DOHH2 (cell line): ENCODE measurements around the gene CFAP69.
"Not testable (repeated sequence)": the region's sequence is repeated elsewhere in the genome, so short reads cannot be mapped to it uniquely, and the experiment has no call there.

ENCODE experiments used
- EZH2phosphoT487 ChIP-seq: fragments of 200-600 bp; sonication (generic); IDR thresholded peaks from 2 replicates; pipeline ENCODE4 v1.6.1; 2017; ENCODE audit warnings: borderline replicate concordance, mild to moderate bottlenecking, antibody characterized with exemption, low read length, moderate library complexity, mixed read lengths
- TF ChIP-seq, protein P1 (sequence below): fragments of 200-600 bp; sonication (generic); IDR thresholded peaks from one replicate; pipeline ENCODE4 v1.5.1; 2014; ENCODE audit warnings: antibody characterized with exemption, mild to moderate bottlenecking, low read depth, low read length; ENCODE audit not compliant: poor library complexity, severe bottlenecking

DNA sequence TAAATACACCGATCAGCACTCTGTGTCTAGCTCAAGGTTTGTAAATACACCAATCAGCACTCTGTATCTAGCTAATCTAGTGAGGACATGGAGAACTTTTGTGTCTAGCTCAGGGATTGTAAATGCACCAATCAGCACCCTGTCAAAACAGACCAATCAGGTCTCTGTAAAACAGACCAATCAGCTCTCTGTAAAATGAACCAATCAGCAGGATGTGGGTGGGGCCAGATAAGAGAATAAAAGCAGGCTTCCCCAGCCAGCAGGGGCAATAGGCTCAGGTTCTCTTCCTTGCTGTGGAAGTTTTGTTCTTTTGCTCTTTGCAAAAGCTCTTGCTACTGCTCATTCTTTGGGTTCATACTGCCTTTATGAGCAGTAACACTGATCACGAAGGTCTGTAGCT lies 90.0 kb downstream of the CFAP69 start:
- TF ChIP-seq, protein P1, sequence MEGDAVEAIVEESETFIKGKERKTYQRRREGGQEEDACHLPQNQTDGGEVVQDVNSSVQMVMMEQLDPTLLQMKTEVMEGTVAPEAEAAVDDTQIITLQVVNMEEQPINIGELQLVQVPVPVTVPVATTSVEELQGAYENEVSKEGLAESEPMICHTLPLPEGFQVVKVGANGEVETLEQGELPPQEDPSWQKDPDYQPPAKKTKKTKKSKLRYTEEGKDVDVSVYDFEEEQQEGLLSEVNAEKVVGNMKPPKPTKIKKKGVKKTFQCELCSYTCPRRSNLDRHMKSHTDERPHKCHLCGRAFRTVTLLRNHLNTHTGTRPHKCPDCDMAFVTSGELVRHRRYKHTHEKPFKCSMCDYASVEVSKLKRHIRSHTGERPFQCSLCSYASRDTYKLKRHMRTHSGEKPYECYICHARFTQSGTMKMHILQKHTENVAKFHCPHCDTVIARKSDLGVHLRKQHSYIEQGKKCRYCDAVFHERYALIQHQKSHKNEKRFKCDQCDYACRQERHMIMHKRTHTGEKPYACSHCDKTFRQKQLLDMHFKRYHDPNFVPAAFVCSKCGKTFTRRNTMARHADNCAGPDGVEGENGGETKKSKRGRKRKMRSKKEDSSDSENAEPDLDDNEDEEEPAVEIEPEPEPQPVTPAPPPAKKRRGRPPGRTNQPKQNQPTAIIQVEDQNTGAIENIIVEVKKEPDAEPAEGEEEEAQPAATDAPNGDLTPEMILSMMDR, result not testable (repeated sequence)
- TF ChIP-seq EZH2phosphoT487, result not testable (repeated sequence)
